Ovary (tissue), 3 donors: ENCODE measurements around the gene PCBP1.

Experiments
- EP300 ChIP-seq: sonication (generic); formaldehyde crosslinking; IDR thresholded peaks from one replicate; pipeline ENCODE4 v1.6.1; 2017; ENCODE audit warnings: antibody characterized with exemption
- POLR2A ChIP-seq: fragments of 450-650 bp; IDR thresholded peaks from one replicate; pipeline ENCODE4 v1.6.1; 2017; ENCODE audit warnings: antibody characterized with exemption, mild to moderate bottlenecking, moderate library complexity
- TF ChIP-seq, protein P1 (sequence below), 3 donors: fragments of 450-650 bp in 2 of 3; fragments of 200-600 bp in 1 of 3; IDR thresholded peaks; one replicate each; pipeline versions ENCODE4 v1.5.1 to v1.8.0; 2016 to 2022; ENCODE audit warnings: antibody characterized with exemption in 3 of 3, mild to moderate bottlenecking in 1 of 3
- donor health status: DM: no; HTN: no; CAD: no.

DNA sequence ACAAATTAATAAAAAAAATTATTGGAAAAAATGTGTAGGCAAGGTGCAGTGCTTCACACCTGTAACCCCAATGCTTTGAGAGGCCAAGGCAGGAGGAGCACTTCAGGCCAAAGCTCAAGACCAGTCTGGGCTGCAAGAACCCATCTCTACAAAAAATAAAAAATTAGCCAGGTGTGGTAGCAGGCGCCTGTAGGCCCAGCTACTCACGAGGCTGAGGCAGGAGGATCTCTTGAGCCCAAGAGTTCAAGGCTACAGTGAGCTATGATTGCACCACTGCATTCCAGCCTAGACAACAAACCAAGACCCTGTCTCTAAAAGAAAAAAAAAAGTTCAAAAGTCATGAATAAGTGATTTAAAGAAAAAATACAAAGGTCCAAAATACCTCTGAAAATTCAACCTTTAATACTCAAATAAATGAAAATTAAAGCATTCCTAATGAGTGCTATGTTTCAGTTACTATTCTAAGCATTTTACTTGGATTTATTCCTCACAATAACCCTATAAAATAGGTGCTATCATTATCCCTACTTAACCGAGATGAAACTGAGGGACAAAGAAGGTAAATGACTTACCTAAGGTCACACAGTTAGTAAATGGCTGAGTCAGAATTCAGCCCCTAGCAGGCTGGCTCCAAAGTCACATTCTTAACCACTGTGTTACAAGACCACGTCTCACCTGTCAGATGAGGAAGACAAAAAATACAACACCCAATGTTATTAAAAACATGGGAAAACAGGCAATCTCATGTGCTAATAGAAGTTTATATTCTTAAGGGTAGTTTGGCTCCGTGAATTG, 36.4 kb upstream of the PCBP1 start:
- TF ChIP-seq, protein P1, sequence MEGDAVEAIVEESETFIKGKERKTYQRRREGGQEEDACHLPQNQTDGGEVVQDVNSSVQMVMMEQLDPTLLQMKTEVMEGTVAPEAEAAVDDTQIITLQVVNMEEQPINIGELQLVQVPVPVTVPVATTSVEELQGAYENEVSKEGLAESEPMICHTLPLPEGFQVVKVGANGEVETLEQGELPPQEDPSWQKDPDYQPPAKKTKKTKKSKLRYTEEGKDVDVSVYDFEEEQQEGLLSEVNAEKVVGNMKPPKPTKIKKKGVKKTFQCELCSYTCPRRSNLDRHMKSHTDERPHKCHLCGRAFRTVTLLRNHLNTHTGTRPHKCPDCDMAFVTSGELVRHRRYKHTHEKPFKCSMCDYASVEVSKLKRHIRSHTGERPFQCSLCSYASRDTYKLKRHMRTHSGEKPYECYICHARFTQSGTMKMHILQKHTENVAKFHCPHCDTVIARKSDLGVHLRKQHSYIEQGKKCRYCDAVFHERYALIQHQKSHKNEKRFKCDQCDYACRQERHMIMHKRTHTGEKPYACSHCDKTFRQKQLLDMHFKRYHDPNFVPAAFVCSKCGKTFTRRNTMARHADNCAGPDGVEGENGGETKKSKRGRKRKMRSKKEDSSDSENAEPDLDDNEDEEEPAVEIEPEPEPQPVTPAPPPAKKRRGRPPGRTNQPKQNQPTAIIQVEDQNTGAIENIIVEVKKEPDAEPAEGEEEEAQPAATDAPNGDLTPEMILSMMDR (IDR thresholded peaks at IDR 0.05) = no peak
- TF ChIP-seq POLR2A (no peak), EP300 (no peak)
